ENCODE data around the gene SORCS2. TPM values are rescaled to one million over a fixed set of nuclear protein-coding genes. Genes with fewer than 3 reads are reported as not detected.

The SORCS2 gene
- total and polyA plus RNA-seq, 2 of the 4 experiments (the other 2 are of a cell fraction): 0.36 to 0.62 TPM

- no peak overlapping the region for H3K4me2 ChIP-seq (ENCODE audit: low read depth, low read length)
- peak overlapping the region; percentile 33 for H2AFZ ChIP-seq (replicated peaks; ENCODE audit: low read length, poor library complexity)
- peak overlapping the region; percentile 28; the same call in 1 of the 2 replicates for H2AK5ac ChIP-seq (ENCODE audit: low read depth, low read length)
- no peak overlapping the region for H2BK20ac ChIP-seq (ENCODE audit: low read depth, low read length)
- no peak overlapping the region for H3K4ac ChIP-seq (ENCODE audit: low read depth, low read length)
- no TSS peak for BruUV-seq (replicated peaks)
- H2BK120ac ChIP-seq (ENCODE audit: low read depth, low read length): no peak overlapping the region
- H3K36me3 ChIP-seq (ENCODE audit: control insufficient read depth, insufficient read depth, low read length): no peaks in the 10 kb centered on the region
- no peak overlapping the region for H3K27ac ChIP-seq (ENCODE audit: insufficient read depth, low read length)
- H4K91ac ChIP-seq (ENCODE audit: insufficient read depth, low read depth, low read length): no peak overlapping the region; the same call in 1 of the 2 replicates
- dilution Hi-C loops (cut with HindIII; ENCODE audit: low sequenced_read_pairs, unreplicated experiment) (no loop called here), intact Hi-C loops (cut with micrococcal nuclease) (no loop called here), in situ Hi-C loops (cut with MboI; ENCODE audit: low sequenced_read_pairs) (no loop called here)
- no peak overlapping the region for H3K14ac ChIP-seq (replicated peaks; ENCODE audit: low read depth, low read length)
- DNase-seq: no peak
- POLR2A ChIA-PET (ENCODE audit: unreplicated experiment): no interaction called here
- H3K18ac ChIP-seq (ENCODE audit: low read depth, low read length): no peak overlapping the region
- ATAC-seq (ENCODE audit: low read depth): no peak
- H3K27me3 ChIP-seq (ENCODE audit: control insufficient read depth, insufficient read depth, low read length): no peaks in the 10 kb centered on the region; the same call in 1 of the 2 replicates
- H3K56ac ChIP-seq (ENCODE audit: extremely low read depth, insufficient read depth, low read length): no peak overlapping the region
- no peak overlapping the region for H4K5ac ChIP-seq (ENCODE audit: low read depth, low read length)
- H3K4me1 ChIP-seq (ENCODE audit: control insufficient read depth, insufficient read depth, low read length): peaks cover 13% of the 10 kb centered on the region
- 81% methylated on average over 11 of the region's 23 CpGs; no CpG with 5 or more reads in 1 of the 2 experiments for WGBS, 2 experiments (ENCODE audit: extremely low coverage in 2 of 2, insufficient read length in 1 of 2)
- peaks cover 2% of the 10 kb centered on the region; the same call in 1 of the 2 replicates for H4K20me1 ChIP-seq (ENCODE audit: insufficient read depth, low read length)
- H3K9ac ChIP-seq (ENCODE audit: low read depth, low read length): no peak overlapping the region
- no peak overlapping the region for H3K4me3 ChIP-seq (ENCODE audit: insufficient read depth, low read depth, low read length)
- no peaks in the 10 kb centered on the region for H3K79me1 ChIP-seq (ENCODE audit: low read depth in 1 of 2, low read length in 2 of 2)
- H3K9me3 ChIP-seq (ENCODE audit: control insufficient read depth, insufficient read depth, low read length): no peaks in the 10 kb centered on the region
- CTCF ChIA-PET: no interaction called here
- H4K8ac ChIP-seq (ENCODE audit: low read depth in 2 of 2, low read length in 2 of 2): no peak overlapping the region
- H2AK9ac ChIP-seq (replicated peaks; ENCODE audit: low read depth, low read length, poor library complexity): no peak overlapping the region
- H3K9me1 ChIP-seq (ENCODE audit: insufficient read depth, low read length): peaks cover 15% of the 10 kb centered on the region
- H3K23ac ChIP-seq (ENCODE audit: low read depth, low read length): no peak overlapping the region
- no peak overlapping the region for H2BK5ac ChIP-seq (ENCODE audit: low read depth, low read length, poor library complexity, severe bottlenecking)
- no peak overlapping the region for H2BK15ac ChIP-seq (ENCODE audit: low read depth, low read length)
- no peak for TF ChIP-seq CHD1 (IDR thresholded peaks at IDR 0.05; ENCODE audit: low read depth, low read length)
- no peak for TF ChIP-seq NFE2L2 (IDR thresholded peaks at IDR 0.05; ENCODE audit: low read depth, low read length)
- no peak for TF ChIP-seq USF2 (IDR thresholded peaks at IDR 0.05; ENCODE audit: low read depth, low read length)
- TF ChIP-seq MAFK (IDR thresholded peaks at IDR 0.05; ENCODE audit: low read depth, low read length): no peak
- no peak for TF ChIP-seq CEBPB (IDR thresholded peaks at IDR 0.05; ENCODE audit: low read depth, low read length)
- no peak for TF ChIP-seq CTCF (conservative IDR thresholded peaks at IDR 0.05; ENCODE audit: low read depth, low read length)
- no peak for TF ChIP-seq SMC3 (IDR thresholded peaks at IDR 0.05; ENCODE audit: low read depth, low read length)
- no peak for TF ChIP-seq ELK1 (IDR thresholded peaks at IDR 0.05; ENCODE audit: borderline replicate concordance, low read depth, low read length)
- no peak for TF ChIP-seq POLR2A (IDR thresholded peaks at IDR 0.05; ENCODE audit: low read depth, low read length)
- no peak for TF ChIP-seq MXI1 (IDR thresholded peaks at IDR 0.05; ENCODE audit: borderline replicate concordance, low read depth, low read length)
- no peak for TF ChIP-seq RAD21 (IDR thresholded peaks at IDR 0.05; ENCODE audit: low read length)
- no peak for TF ChIP-seq BHLHE40 (IDR thresholded peaks at IDR 0.05; ENCODE audit: low read depth, low read length)
- TF ChIP-seq RFX5 (IDR thresholded peaks at IDR 0.05; ENCODE audit: low read depth, low read length): no peak
- TF ChIP-seq RCOR1 (IDR thresholded peaks at IDR 0.05; ENCODE audit: insufficient replicate concordance, low read length): no peak
- no peak for TF ChIP-seq MAZ (IDR thresholded peaks at IDR 0.05; ENCODE audit: borderline replicate concordance, low read depth, low read length)
Observed at GRCh38 chr4:7653510-7654369, 461.4 kb downstream of the SORCS2 start.
